HEK293T (cell line): Measurements from ENCODE around the gene APLP2.

ENCODE experiments used
- ARNT ChIP-seq: fragments of 450-650 bp; IDR thresholded peaks from 2 replicates; pipeline ENCODE4 v1.6.1; 2017; ENCODE audit warnings: mild to moderate bottlenecking
- BHLHE40 ChIP-seq: fragments of 450-650 bp; IDR thresholded peaks from 2 replicates; pipeline ENCODE4 v1.6.1; 2016; ENCODE audit warnings: mild to moderate bottlenecking, moderate library complexity, borderline replicate concordance
- ELF4 ChIP-seq: fragments of 450-650 bp; IDR thresholded peaks from 2 replicates; pipeline ENCODE4 v1.6.1; 2017; ENCODE audit warnings: antibody characterized with exemption
- FOXA1 ChIP-seq: fragments of 450-650 bp; IDR thresholded peaks from 2 replicates; pipeline ENCODE4 v1.6.1; 2016; ENCODE audit warnings: mild to moderate bottlenecking
- FOXK2 ChIP-seq: fragments of 450-650 bp; IDR thresholded peaks from 2 replicates; pipeline ENCODE4 v1.6.1; 2016; ENCODE audit warnings: mild to moderate bottlenecking
- FOXM1 ChIP-seq: fragments of 450-650 bp; IDR thresholded peaks from 2 replicates; pipeline ENCODE4 v1.6.1; 2017; ENCODE audit warnings: mild to moderate bottlenecking, borderline replicate concordance
- HDGF ChIP-seq: fragments of 450-650 bp; IDR thresholded peaks from 2 replicates; pipeline ENCODE4 v1.6.1; 2017; ENCODE audit warnings: antibody characterized with exemption, borderline replicate concordance
- PKNOX1 ChIP-seq: fragments of 450-650 bp; IDR thresholded peaks from 2 replicates; pipeline ENCODE4 v1.6.1; 2016
- SP1 ChIP-seq: fragments of 450-650 bp; IDR thresholded peaks from 2 replicates; pipeline ENCODE4 v1.6.1; 2017
- SUZ12 ChIP-seq: fragments of 450-650 bp; IDR thresholded peaks from 2 replicates; pipeline ENCODE4 v1.6.1; 2016; ENCODE audit warnings: mild to moderate bottlenecking
- TARDBP ChIP-seq: fragments of 450-650 bp; IDR thresholded peaks from 2 replicates; pipeline ENCODE4 v1.6.1; 2016

- no peak for TF ChIP-seq TARDBP
- no peak for TF ChIP-seq SUZ12
- TF ChIP-seq ELF4 = no peak
- TF ChIP-seq SP1 = no peak
- no peak for TF ChIP-seq FOXA1
- TF ChIP-seq BHLHE40 = no peak
- no peak for TF ChIP-seq PKNOX1
- TF ChIP-seq FOXM1 = no peak
- TF ChIP-seq FOXK2 = no peak
- TF ChIP-seq HDGF = peak; percentile 75; the same call in 1 of the 2 replicates
- no peak for TF ChIP-seq ARNT
These were observed 572 bp upstream of the APLP2 start for GRCh38 chr11:130068986-130069658.
